AG04450 (cell line): ENCODE measurements around the gene FNDC3B. TPM values are rescaled to one million over a fixed set of nuclear protein-coding genes. Genes with fewer than 3 reads are reported as not detected.

Experiments used
- CTCF ChIA-PET: fragments of 300-600, 350-600 bp; formaldehyde crosslinking; extraction: SDS; loops from one replicate; lab custom pipeline; 2022; ENCODE audit warnings: antibody characterized with exemption, inconsistent platforms; lab: Charles Lee
- POLR2A ChIA-PET: fragments of 350-600 bp; formaldehyde crosslinking; extraction: SDS; loops from one replicate; lab custom pipeline; 2021; ENCODE audit warnings: antibody characterized with exemption, inconsistent platforms; lab: Yijun Ruan, JAX
- DNase-seq: peaks from one replicate; pipeline ENCODE4 v3.0.0-alpha.2; 2011; ENCODE audit warnings: low read depth, low spot score
- H3K27ac ChIP-seq: one replicate; pipeline ENCODE4 v1.5.1; 2012; ENCODE audit warnings: low read depth, low read length, control low read depth
- H3K27me3 ChIP-seq: one replicate; pipeline ENCODE4 v1.6.0; 2012; ENCODE audit warnings: low read length; ENCODE audit not compliant: control insufficient read depth, insufficient read depth
- H3K4me3 ChIP-seq: 2 replicates; pipeline ENCODE4 v1.5.1; 2011; ENCODE audit warnings: mild to moderate bottlenecking, low read depth, low read length, control low read depth
- H3K9me3 ChIP-seq: 2 replicates; pipeline ENCODE4 v1.5.1; 2012; ENCODE audit warnings: low read length; ENCODE audit not compliant: control insufficient read depth, insufficient read depth
- polyA plus RNA-seq: library from polyadenylated mRNA; depleted of rRNA; stranded (reverse); fragments of >200 nt; gene quantifications from 2 replicates; pipeline ENCODE4 v1.2.3, GENCODE V29; 2011
- TF ChIP-seq, protein P1 (sequence below): IDR thresholded peaks from 2 replicates; pipeline ENCODE4 v1.5.1; 2011; ENCODE audit warnings: low read depth, low read length, control low read depth, inconsistent platforms

FNDC3B gene
- polyA plus RNA-seq, 1 experiment: 39.5 TPM

DNA sequence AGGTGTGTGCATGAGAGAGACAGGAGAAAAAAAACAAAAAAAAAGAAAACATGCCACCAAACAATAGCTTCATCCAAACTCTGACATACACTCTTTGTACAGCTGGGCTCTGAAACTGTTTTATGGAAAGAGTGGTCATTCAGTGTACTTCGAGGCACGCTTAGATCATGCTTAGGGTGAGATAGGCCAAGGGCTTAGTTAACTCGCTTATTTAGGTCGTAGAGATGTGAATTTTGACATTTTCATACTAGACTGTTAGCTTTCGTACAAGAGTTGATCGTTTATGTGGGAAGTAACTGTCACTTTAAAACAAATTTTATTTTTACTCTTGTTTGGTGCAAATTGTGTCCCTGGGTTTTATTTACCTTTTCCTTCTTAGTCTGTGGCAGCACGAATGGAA lies 242.5 kb downstream of the FNDC3B start:
- TF ChIP-seq, protein P1, sequence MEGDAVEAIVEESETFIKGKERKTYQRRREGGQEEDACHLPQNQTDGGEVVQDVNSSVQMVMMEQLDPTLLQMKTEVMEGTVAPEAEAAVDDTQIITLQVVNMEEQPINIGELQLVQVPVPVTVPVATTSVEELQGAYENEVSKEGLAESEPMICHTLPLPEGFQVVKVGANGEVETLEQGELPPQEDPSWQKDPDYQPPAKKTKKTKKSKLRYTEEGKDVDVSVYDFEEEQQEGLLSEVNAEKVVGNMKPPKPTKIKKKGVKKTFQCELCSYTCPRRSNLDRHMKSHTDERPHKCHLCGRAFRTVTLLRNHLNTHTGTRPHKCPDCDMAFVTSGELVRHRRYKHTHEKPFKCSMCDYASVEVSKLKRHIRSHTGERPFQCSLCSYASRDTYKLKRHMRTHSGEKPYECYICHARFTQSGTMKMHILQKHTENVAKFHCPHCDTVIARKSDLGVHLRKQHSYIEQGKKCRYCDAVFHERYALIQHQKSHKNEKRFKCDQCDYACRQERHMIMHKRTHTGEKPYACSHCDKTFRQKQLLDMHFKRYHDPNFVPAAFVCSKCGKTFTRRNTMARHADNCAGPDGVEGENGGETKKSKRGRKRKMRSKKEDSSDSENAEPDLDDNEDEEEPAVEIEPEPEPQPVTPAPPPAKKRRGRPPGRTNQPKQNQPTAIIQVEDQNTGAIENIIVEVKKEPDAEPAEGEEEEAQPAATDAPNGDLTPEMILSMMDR: no peak
- Histone ChIP-seq H3K4me3 (no peak overlapping the region), H3K27ac (no peak overlapping the region), H3K9me3 (no peaks in the 10 kb centered on the region), H3K27me3 (no peaks in the 10 kb centered on the region)
- ChIA-PET POLR2A (no interaction called here), CTCF (interaction anchor here (0.6 to 1.3 kb wide), 3 partner anchors 10 to 59 kb away, joined by 3 read pairs; no protein-coding TSS in a partner anchor)
- no peak for DNase-seq

DNA sequence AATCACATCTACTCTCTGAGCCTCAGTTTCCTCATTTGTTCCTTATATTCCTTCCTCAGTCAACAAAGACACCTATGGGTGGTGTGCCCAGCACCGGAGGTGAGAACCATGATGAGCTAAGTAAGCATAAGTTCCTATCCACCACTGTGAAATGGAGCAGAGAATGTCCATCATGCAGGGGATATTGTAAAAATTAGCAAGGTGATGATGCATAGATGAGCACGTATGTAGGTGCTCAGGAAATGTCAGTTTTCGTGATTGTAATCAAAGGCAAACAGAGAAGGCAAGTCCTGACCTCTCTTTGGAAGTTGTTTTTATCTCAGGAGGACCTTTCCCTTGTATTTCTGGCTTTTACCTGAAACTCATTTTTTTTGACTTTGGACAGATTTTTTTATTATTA lies 243.5 kb downstream of the FNDC3B start:
- H3K9me3 ChIP-seq: no peaks in the 10 kb centered on the region
- no peak overlapping the region for H3K27ac ChIP-seq
- H3K27me3 ChIP-seq: no peaks in the 10 kb centered on the region
- no peak for DNase-seq
- TF ChIP-seq, protein P1: no peak
- CTCF ChIA-PET: interaction anchor here (1.3 kb wide), 1 partner anchor 9 kb away, joined by 3 read pairs; no protein-coding TSS in a partner anchor
- H3K4me3 ChIP-seq: no peak overlapping the region
- POLR2A ChIA-PET: no interaction called here

DNA sequence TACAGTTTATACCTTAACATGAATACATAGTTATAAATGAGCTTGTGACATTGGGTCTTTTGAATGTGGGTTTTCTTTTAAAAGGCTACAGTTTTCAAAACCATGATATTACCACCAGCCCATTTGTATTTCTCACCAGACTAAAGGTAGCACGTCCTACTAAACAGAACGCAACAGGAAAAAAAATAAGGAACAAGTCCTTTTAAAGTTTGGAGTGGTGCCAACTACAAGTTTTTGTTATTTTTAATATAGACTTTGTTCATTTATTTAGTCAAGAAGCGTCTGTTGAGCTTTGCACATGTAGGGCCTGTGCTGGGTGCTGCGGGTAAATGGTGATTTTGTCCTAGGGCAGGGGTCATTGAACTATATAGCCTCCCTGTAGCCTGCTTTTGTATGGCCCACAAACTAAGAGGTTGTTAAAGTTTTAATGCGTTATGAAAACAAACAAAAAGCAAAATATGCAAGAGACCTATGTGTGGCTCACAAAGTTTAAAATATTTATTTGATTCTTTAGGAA lies 244.5 kb downstream of the FNDC3B start:
- H3K9me3 ChIP-seq: no peaks in the 10 kb centered on the region
- CTCF ChIA-PET: no interaction called here
- H3K27me3 ChIP-seq: no peaks in the 10 kb centered on the region
- H3K27ac ChIP-seq: no peak overlapping the region
- no peak for DNase-seq
- TF ChIP-seq, protein P1: no peak
- POLR2A ChIA-PET: no interaction called here
- no peak overlapping the region for H3K4me3 ChIP-seq

DNA sequence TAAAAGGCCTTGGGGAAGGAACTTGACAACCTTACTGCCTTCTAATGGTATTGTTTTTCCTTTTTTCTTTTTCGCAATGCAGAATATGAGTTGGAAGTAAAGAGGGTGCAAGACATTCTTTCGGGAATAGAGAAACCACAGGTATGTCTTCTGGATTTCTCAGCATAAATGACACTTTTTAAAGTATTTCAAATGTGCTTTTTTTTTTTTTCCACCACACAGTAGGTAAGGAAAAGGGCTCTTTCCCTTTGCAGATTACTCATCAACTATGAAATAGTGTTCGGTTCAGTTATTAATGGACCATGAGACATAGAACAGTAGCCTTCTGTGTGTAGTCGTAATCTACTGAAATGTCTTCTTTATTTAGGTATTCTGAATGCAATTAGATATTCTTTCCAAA lies 246.5 kb downstream of the FNDC3B start:
- CTCF ChIA-PET: no interaction called here
- Histone ChIP-seq H3K27me3 (no peaks in the 10 kb centered on the region), H3K9me3 (no peaks in the 10 kb centered on the region), H3K4me3 (no peak overlapping the region), H3K27ac (no peak overlapping the region)
- POLR2A ChIA-PET: interaction anchor here (0.7 kb wide), 1 partner anchor 24 kb away, joined by 3 read pairs; no protein-coding TSS in a partner anchor
- DNase-seq: no peak
- TF ChIP-seq, protein P1: no peak

DNA sequence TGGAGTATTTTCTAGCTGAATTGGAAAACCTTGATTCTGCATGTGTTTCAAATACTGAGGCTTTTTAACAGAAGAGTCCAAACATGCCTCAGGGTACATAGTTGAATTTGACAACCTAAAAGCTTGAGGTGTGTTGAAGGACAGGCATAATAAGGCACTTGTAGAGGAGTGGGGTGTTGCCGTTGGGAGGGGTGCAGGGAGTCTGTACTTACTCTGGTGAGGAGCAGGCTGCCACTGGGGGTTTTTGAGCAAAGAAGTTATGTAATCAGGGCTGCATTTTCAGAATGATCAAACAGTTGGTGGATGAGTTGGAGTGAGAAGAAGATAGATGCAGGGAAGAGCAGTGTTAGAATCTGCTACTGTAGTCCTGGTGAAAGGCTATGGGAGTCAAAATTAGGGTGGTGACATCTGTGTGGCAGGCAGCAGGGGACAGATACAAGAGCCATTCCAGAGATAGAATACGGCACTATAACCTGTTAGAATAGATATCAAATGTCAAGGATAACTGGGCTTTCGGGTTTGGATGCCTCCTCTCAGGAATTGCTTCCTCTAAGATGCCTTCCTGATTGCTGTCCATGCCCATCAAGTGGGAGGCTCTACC lies 247.3 kb downstream of the FNDC3B start:
- CTCF ChIA-PET: no interaction called here
- Histone ChIP-seq H3K27me3 (no peaks in the 10 kb centered on the region), H3K27ac (no peak overlapping the region), H3K4me3 (no peak overlapping the region), H3K9me3 (no peaks in the 10 kb centered on the region)
- POLR2A ChIA-PET: interaction anchor here (0.7 kb wide), 1 partner anchor 24 kb away, joined by 3 read pairs; no protein-coding TSS in a partner anchor
- no peak for DNase-seq
- TF ChIP-seq, protein P1: no peak
